HEK293T (cell line): Measurements from ENCODE around the gene UGGT1.

Experiments
- CTCF ChIA-PET: fragments of 350-600 bp; formaldehyde crosslinking; extraction: SDS; loops from one replicate; lab custom pipeline; 2021; ENCODE audit warnings: antibody characterized with exemption, inconsistent platforms; lab: Yijun Ruan, JAX
- POLR2A ChIA-PET: fragments of 350-600 bp; formaldehyde crosslinking; extraction: SDS; loops from one replicate; lab custom pipeline; 2020; ENCODE audit warnings: antibody characterized with exemption, inconsistent platforms; lab: Yijun Ruan, JAX
- DNase-seq: peaks from one replicate; pipeline ENCODE4 v3.0.0; 2012; ENCODE audit warnings: mixed read lengths; ENCODE audit errors: extremely low spot score
- ARNT ChIP-seq: fragments of 450-650 bp; IDR thresholded peaks from 2 replicates; pipeline ENCODE4 v1.6.1; 2017; ENCODE audit warnings: mild to moderate bottlenecking
- BHLHE40 ChIP-seq: fragments of 450-650 bp; IDR thresholded peaks from 2 replicates; pipeline ENCODE4 v1.6.1; 2016; ENCODE audit warnings: mild to moderate bottlenecking, moderate library complexity, borderline replicate concordance
- CTBP1 ChIP-seq: fragments of 450-650 bp; IDR thresholded peaks from 2 replicates; pipeline ENCODE4 v1.6.1; 2016; ENCODE audit warnings: borderline replicate concordance
- ELF4 ChIP-seq: fragments of 450-650 bp; IDR thresholded peaks from 2 replicates; pipeline ENCODE4 v1.6.1; 2017; ENCODE audit warnings: antibody characterized with exemption
- FOXA1 ChIP-seq: fragments of 450-650 bp; IDR thresholded peaks from 2 replicates; pipeline ENCODE4 v1.6.1; 2016; ENCODE audit warnings: mild to moderate bottlenecking
- FOXK2 ChIP-seq: fragments of 450-650 bp; IDR thresholded peaks from 2 replicates; pipeline ENCODE4 v1.6.1; 2016; ENCODE audit warnings: mild to moderate bottlenecking
- FOXM1 ChIP-seq: fragments of 450-650 bp; IDR thresholded peaks from 2 replicates; pipeline ENCODE4 v1.6.1; 2017; ENCODE audit warnings: mild to moderate bottlenecking, borderline replicate concordance
- HDGF ChIP-seq: fragments of 450-650 bp; IDR thresholded peaks from 2 replicates; pipeline ENCODE4 v1.6.1; 2017; ENCODE audit warnings: antibody characterized with exemption, borderline replicate concordance
- L3MBTL2 ChIP-seq: fragments of 450-650 bp; conservative IDR thresholded peaks from 2 replicates; pipeline ENCODE4 v1.6.1; 2016; ENCODE audit warnings: mild to moderate bottlenecking
- LEF1 ChIP-seq: fragments of 450-650 bp; IDR thresholded peaks from 2 replicates; pipeline ENCODE4 v1.6.1; 2017; ENCODE audit warnings: mild to moderate bottlenecking, borderline replicate concordance
- NFRKB ChIP-seq: fragments of 450-650 bp; IDR thresholded peaks from 2 replicates; pipeline ENCODE4 v1.6.1; 2016; ENCODE audit warnings: mild to moderate bottlenecking, moderate library complexity
- SP1 ChIP-seq: fragments of 450-650 bp; IDR thresholded peaks from 2 replicates; pipeline ENCODE4 v1.6.1; 2017
- SUZ12 ChIP-seq: fragments of 450-650 bp; IDR thresholded peaks from 2 replicates; pipeline ENCODE4 v1.6.1; 2016; ENCODE audit warnings: mild to moderate bottlenecking
- TARDBP ChIP-seq: fragments of 450-650 bp; IDR thresholded peaks from 2 replicates; pipeline ENCODE4 v1.6.1; 2016
- ZNF384 ChIP-seq: fragments of 450-650 bp; IDR thresholded peaks from 2 replicates; pipeline ENCODE4 v1.6.1; 2016
- TF ChIP-seq, protein P1 (sequence below): fragments of 450-650 bp; IDR thresholded peaks from 2 replicates; pipeline ENCODE4 v1.6.1; 2016

The UGGT1 gene

DNA sequence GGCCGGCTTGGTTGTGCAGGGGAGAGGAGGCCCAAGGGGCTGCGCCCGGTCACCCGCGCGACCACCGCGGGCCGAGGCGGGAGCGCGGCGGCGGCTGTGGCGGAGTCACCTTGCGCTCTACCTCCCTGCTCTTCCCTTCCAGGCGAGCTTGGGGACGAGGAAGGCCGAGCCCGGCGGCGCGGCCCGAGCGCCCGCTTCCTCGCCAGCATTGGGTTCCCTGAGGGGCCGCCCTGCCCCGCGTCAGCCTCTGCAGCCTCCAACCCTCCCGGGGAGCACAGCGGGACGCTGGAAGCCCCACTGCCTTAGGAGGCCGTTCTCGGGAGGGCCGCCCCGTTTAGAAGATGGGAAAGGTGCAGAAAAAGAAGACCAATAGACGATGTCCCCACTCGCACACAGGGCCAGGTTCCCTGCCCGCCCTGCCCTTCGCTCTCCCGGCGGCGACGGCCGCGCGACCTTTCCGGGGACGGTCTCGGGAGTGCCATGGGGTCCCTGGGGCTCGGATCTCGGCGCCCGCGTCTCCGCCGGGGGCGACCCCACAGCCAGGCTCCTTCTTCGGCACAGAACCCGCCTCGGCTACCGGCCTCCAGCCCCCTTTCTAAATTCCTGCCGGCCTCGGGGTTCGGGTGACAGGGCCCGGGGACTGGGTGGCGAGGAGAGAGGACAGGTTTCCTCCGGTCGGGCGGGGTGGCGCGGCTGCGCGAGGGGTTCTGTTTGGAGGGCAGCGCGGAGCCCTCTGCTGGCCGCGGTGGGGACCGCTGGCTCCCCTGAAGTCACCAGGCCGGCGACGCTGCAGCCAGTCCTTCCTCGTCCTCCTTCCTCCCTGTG is 142.2 kb downstream of the UGGT1 start:
- POLR2A ChIA-PET = no interaction called here
- TF ChIP-seq BHLHE40 (no peak), FOXM1 (no peak), ARNT (no peak), FOXK2 (no peak), SP1 (no peak), SUZ12 (no peak), CTBP1 (no peak), FOXA1 (no peak), TARDBP (no peak), L3MBTL2 (no peak), NFRKB (no peak), HDGF (no peak), ZNF384 (no peak), ELF4 (no peak), LEF1 (no peak)
- TF ChIP-seq, protein P1, sequence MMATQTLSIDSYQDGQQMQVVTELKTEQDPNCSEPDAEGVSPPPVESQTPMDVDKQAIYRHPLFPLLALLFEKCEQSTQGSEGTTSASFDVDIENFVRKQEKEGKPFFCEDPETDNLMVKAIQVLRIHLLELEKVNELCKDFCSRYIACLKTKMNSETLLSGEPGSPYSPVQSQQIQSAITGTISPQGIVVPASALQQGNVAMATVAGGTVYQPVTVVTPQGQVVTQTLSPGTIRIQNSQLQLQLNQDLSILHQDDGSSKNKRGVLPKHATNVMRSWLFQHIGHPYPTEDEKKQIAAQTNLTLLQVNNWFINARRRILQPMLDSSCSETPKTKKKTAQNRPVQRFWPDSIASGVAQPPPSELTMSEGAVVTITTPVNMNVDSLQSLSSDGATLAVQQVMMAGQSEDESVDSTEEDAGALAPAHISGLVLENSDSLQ = no peak
- CTCF ChIA-PET = interaction anchor here (0.7 kb wide), 2 partner anchors 45 to 170 kb away, joined by 3 read pairs; no protein-coding TSS in a partner anchor
- DNase-seq = peak; percentile 93

DNA sequence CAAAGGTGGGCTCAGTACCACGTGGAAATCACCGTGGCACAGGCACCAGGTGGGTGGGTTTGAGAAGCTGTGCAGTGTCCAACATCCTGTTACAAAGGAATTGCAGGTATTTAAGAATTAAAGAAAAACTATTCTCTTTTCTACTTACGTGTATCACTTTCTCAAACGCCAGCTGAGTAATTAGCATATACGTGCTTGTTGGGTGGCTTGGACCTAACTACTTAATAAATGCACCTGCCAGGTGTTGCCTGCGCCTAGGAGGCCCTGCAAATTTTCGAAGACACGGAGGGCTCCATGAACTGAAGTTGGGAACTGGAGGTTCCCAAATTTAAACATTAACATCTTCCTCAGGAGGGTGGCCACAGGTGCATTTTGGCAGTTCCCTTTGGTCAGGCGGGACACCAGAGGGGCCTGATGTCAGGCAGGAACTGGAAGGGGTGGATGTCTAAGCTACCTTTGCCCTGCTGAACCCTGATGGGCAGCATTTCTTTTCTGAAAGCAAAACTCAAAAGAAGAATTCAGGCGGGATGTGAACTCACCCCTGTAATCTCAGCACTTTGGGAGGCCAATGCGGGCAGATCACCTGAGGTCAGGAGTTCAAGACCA is 142.9 kb downstream of the UGGT1 start:
- ChIA-PET POLR2A (no interaction called here), CTCF (interaction anchor here (0.7 kb wide), 1 partner anchor 170 kb away, joined by 3 read pairs; no protein-coding TSS in a partner anchor)
- TF ChIP-seq BHLHE40 (no peak), ZNF384 (no peak), FOXA1 (no peak), L3MBTL2 (peak; percentile 75)
- no peak for DNase-seq

DNA sequence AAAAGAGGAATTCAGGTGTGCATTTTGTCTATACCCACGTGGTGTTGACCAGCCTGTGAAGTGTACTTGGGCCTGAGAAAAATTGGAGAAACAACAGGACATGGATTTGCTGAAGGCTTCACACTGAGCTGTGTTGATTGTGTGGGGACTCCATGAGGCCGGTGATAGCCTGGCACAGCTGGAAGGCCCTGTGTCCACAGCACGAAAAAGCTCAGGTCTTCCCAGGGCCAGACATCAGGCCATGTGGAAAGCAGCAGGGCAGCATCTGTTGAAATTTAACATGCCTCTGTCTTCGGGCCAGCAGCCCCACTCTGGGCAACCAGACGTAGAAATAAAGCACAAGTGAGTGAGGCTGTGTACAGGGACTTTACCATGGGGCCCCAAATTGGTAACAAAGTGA is 143.6 kb downstream of the UGGT1 start:
- TF ChIP-seq TARDBP (no peak), L3MBTL2 (no peak), ZNF384 (no peak), LEF1 (no peak), SUZ12 (no peak), CTBP1 (no peak), ARNT (no peak), NFRKB (no peak), FOXK2 (no peak), SP1 (no peak), FOXM1 (no peak), FOXA1 (no peak), BHLHE40 (no peak)
- TF ChIP-seq, protein P1 = no peak
- POLR2A ChIA-PET = no interaction called here
- CTCF ChIA-PET = no interaction called here
- DNase-seq = no peak

DNA sequence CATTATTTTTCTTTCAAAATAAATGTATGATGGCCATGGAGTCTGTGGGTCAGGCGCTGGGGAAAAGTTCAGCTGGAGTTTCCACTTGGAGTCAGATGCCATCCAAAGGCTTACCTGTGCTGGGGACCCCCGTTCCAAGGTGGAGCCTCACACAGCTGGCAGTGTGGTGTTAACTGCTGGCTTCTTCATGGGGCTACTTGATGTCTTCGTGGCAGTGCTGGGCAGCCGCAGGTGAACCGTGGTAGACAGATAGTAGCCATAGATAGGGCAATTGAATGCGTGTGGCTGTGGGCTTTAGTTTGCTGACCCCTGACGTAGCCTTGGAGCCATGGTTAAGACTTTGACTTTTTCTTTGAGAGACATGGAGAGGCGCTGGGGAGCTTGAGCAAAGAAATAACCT is 144.6 kb downstream of the UGGT1 start:
- no peak for DNase-seq
- ChIA-PET POLR2A (no interaction called here), CTCF (no interaction called here)
- TF ChIP-seq LEF1 (no peak), FOXA1 (no peak), FOXK2 (no peak), TARDBP (no peak), HDGF (no peak), ZNF384 (no peak), FOXM1 (no peak), L3MBTL2 (no peak), SP1 (no peak), BHLHE40 (no peak), ELF4 (no peak), ARNT (no peak), SUZ12 (no peak), NFRKB (no peak)
- TF ChIP-seq, protein P1 = no peak

DNA sequence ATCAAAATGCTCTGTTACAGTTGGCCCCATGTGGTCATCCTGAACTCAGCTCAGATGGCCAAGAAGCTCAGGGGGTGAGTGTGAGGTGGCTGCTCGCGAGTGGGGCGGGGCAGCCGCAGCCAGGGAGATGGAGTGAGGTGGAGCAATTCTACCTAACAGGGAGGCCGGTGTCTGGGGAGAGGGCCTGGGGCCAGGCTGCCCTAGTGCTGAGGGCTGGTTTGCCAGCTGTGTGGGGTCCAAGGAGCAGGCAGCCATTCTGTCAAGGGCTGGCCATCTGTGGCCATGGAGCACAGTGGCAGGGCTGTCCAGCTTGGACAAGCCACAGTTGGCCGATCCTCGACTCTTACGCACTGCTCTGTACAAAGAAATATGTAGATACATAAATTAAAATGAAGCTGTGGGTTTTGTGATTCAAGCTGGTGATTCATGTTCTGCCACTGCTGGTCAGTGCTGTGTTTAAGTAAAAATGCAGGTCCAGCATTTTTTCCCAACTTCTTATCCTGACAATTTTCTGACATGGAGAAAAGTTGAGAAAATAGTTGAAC is 145.6 kb downstream of the UGGT1 start:
- ChIA-PET POLR2A (no interaction called here), CTCF (no interaction called here)
- no peak for DNase-seq
- TF ChIP-seq HDGF (no peak), ZNF384 (no peak), FOXM1 (no peak)

DNA sequence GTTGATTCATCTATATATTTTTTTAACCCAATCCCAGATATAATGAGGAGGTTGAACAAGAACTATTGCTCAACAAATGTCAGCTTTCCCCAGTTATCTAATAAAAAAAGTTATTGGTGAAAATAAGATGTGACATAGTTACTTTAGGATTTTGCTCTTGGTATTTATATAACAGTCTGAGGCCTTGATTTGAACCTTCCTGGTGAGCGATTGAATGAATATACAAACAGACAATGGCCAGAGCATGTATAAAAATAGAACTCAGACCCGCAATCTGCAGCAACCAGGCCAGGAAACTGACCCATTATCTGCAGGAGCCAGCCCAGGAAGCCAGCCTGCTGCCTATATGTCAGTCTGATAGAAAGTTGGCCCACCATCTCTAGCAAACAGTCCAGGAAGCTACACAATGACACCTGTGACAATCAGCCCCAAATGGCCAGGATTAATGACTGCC is 146.1 kb downstream of the UGGT1 start:
- no peak for DNase-seq
- ChIA-PET POLR2A (no interaction called here), CTCF (no interaction called here)
- TF ChIP-seq, protein P1 = no peak
- TF ChIP-seq ELF4 = no peak
- no peak for TF ChIP-seq CTBP1
- no peak for TF ChIP-seq ARNT
- TF ChIP-seq NFRKB = no peak
- TF ChIP-seq LEF1 = no peak
- no peak for TF ChIP-seq FOXA1
- no peak for TF ChIP-seq BHLHE40
- no peak for TF ChIP-seq FOXM1
- no peak for TF ChIP-seq ZNF384
- TF ChIP-seq FOXK2 = no peak
- no peak for TF ChIP-seq SUZ12
- TF ChIP-seq TARDBP = no peak
- no peak for TF ChIP-seq L3MBTL2
- no peak for TF ChIP-seq SP1
- TF ChIP-seq HDGF = no peak
